ENCODE data around the gene TAF1A.

The TAF1A gene

DNA sequence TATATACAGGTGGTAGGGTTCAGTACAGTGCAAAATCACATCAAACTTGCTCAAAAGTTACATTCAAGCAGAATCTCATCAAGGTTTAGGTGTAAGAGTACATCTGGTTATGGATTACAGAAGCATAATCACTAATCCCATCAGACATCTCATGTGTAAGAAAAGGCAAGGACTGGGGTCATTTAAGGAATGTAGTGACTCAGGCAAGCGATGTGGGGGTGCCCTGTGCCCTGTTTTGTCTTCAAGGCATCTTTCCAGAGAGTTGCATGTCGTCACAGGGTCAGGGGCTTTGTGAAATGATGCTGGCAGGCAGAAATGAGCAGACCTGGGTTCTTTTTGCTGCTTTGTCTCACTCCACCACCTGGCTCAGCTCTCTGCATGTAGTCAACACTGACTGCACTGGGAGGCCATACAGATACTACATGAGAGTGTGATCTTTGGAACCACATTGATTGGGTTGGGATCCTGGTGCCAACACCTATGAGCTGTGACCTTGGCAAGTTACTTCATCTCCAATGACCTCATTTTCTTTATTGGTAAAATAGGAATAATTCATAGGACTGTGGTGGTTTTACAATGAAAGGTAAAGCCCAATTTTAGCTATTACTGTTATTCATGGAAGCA lies 33.6 kb downstream of the TAF1A start:
- H3K27ac ChIP-seq, result no peak overlapping the region
- TF ChIP-seq CTCF (conservative IDR thresholded peaks at IDR 0.05; ENCODE audit: low read depth), result no peak
- no peak for DNase-seq (ENCODE audit: low spot score)
- ChIA-PET CTCF (interaction anchor here (0.6 to 0.7 kb wide), 2 partner anchors 136 to 1020 kb away, joined by 3 to 4 read pairs; no protein-coding TSS in a partner anchor), POLR2A (ENCODE audit: low non-redundant PET) (no interaction called here)

GRCh38 chr1:222554177-222554576 lies 35.6 kb downstream of the TAF1A start:
- POLR2A ChIA-PET (ENCODE audit: low non-redundant PET), result no interaction called here
- no peak for DNase-seq (ENCODE audit: low spot score)
- no peak overlapping the region for H3K27ac ChIP-seq
- TF ChIP-seq CTCF (conservative IDR thresholded peaks at IDR 0.05; ENCODE audit: low read depth), result no peak
- CTCF ChIA-PET, result interaction anchor here (0.6 kb wide), 1 partner anchor 20 kb away, joined by 4 read pairs; no protein-coding TSS in a partner anchor

- POLR2A ChIA-PET (ENCODE audit: low non-redundant PET), result no interaction called here
- CTCF ChIA-PET, result no interaction called here
- no peak for TF ChIP-seq CTCF (conservative IDR thresholded peaks at IDR 0.05; ENCODE audit: low read depth)
- no peak overlapping the region for H3K27ac ChIP-seq
- no peak for DNase-seq (ENCODE audit: low spot score)
These were observed 36.9 kb downstream of the TAF1A start for GRCh38 chr1:222552882-222553281.

GRCh38 chr1:222547944-222548671 lies 41.6 kb downstream of the TAF1A start, which contains the start of gene HHIPL2:
Gene HHIPL2, minus strand, starts transcription at chr1:222548104. Its CDS starts 60 bp downstream, at chr1:222548044.
- TF ChIP-seq CTCF (conservative IDR thresholded peaks at IDR 0.05; ENCODE audit: low read depth), result no peak
- H3K27ac ChIP-seq, result peak within 1 kb of the TSS; percentile 69
- POLR2A ChIA-PET (ENCODE audit: low non-redundant PET), result no interaction called here
- no peak for DNase-seq (ENCODE audit: low spot score)
- CTCF ChIA-PET, result interaction anchor here (0.7 kb wide), 1 partner anchor 181 kb away, joined by 3 read pairs; no protein-coding TSS in a partner anchor

DNA sequence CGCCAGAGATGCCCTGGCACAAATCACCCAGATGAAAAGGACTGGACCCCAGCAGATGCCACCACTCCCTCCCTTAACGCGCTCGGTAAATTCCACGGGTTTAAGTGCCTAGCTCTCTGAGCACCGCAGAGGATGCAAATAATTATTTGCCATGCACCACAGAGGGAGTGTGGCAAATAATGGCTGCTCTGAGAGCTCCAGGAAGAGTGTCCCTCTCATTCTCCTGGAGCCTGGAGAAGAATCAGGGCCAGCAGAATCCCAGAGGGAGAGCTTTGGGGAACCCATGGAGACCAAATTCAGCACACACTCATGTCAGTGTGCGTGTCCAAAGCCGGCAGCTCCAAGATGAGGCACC lies 42.5 kb downstream of the TAF1A start:
- TF ChIP-seq CTCF (conservative IDR thresholded peaks at IDR 0.05; ENCODE audit: low read depth), result no peak
- peak overlapping the region; percentile 69 for H3K27ac ChIP-seq
- POLR2A ChIA-PET (ENCODE audit: low non-redundant PET), result no interaction called here
- CTCF ChIA-PET, result interaction anchor here (0.5 to 0.6 kb wide), 2 partner anchors 271 to 497 kb away, joined by 3 to 6 read pairs; no protein-coding TSS in a partner anchor
- DNase-seq (ENCODE audit: low spot score), result no peak

GRCh38 chr1:222546548-222547259 lies 43.0 kb downstream of the TAF1A start:
- ChIA-PET CTCF (interaction anchor here (0.5 to 0.9 kb wide), 3 partner anchors 82 to 498 kb away, joined by 3 to 6 read pairs (median 4); no protein-coding TSS in a partner anchor), POLR2A (ENCODE audit: low non-redundant PET) (no interaction called here)
- peak overlapping the region; percentile 69 for H3K27ac ChIP-seq
- DNase-seq (ENCODE audit: low spot score), result peak; percentile 75
- no peak for TF ChIP-seq CTCF (conservative IDR thresholded peaks at IDR 0.05; ENCODE audit: low read depth)

Measured in RWPE1 (cell line).